Measurements from ENCODE around the gene SEMA4B.
"Not testable (repeated sequence)": the region's sequence is repeated elsewhere in the genome, so short reads cannot be mapped to it uniquely, and the experiment has no call there.

DNA sequence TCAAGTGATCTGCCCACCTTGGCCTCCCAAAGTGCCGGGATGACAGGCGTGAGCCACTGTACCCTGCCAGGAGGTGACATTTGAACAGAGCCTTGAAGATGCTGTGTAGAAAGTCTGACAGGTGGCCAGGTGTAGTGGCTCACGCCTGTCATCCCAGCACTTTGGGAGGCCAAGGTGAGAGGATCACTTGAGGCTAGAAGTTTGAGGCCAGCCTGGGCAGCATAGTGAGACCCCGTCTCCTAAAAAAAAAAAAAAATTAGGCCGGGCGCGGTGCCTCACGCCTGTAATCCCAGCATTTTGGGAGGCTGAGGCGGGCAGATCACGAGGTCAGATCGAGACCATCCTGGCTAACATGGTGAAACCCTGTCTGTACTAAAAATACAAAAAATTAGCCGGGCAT is 77.3 kb downstream of the SEMA4B start:
- TF ChIP-seq, protein P1, sequence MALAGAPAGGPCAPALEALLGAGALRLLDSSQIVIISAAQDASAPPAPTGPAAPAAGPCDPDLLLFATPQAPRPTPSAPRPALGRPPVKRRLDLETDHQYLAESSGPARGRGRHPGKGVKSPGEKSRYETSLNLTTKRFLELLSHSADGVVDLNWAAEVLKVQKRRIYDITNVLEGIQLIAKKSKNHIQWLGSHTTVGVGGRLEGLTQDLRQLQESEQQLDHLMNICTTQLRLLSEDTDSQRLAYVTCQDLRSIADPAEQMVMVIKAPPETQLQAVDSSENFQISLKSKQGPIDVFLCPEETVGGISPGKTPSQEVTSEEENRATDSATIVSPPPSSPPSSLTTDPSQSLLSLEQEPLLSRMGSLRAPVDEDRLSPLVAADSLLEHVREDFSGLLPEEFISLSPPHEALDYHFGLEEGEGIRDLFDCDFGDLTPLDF (CRISPR knock-in tag; IDR thresholded peaks at IDR 0.05) = not testable (repeated sequence)
- TF ChIP-seq, protein P2, sequence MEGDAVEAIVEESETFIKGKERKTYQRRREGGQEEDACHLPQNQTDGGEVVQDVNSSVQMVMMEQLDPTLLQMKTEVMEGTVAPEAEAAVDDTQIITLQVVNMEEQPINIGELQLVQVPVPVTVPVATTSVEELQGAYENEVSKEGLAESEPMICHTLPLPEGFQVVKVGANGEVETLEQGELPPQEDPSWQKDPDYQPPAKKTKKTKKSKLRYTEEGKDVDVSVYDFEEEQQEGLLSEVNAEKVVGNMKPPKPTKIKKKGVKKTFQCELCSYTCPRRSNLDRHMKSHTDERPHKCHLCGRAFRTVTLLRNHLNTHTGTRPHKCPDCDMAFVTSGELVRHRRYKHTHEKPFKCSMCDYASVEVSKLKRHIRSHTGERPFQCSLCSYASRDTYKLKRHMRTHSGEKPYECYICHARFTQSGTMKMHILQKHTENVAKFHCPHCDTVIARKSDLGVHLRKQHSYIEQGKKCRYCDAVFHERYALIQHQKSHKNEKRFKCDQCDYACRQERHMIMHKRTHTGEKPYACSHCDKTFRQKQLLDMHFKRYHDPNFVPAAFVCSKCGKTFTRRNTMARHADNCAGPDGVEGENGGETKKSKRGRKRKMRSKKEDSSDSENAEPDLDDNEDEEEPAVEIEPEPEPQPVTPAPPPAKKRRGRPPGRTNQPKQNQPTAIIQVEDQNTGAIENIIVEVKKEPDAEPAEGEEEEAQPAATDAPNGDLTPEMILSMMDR (IDR thresholded peaks at IDR 0.05) = not testable (repeated sequence)

Data from WTC11 (cell line).